ENCODE results near the gene EIF3D. TPM values are rescaled to one million over a fixed set of nuclear protein-coding genes. Genes with fewer than 3 reads are reported as not detected.

EIF3D gene
- total and polyA plus RNA-seq, 9 of the 15 experiments (the other 6 are each of a cell fraction or from before 2014, with no cell fraction given) = 191 to 422 (median 279) TPM

GRCh38 chr22:36541831-36542411 lies 13.0 kb upstream of the EIF3D start:
- peaks cover 0 to 15% of the 10 kb centered on the region in 2 experiments; a peak in 3 of 5 replicates for H3K4me1 ChIP-seq (replicated peaks in 1 of 2; ENCODE audit: control insufficient read depth in 2 of 2, insufficient read depth in 2 of 2, low read length in 2 of 2)
- H2AFZ ChIP-seq (ENCODE audit: low read depth, low read length) = peak overlapping the region; percentile 59
- no peaks in the 10 kb centered on the region for H3K36me3 ChIP-seq (ENCODE audit: control insufficient read depth, insufficient read depth, low read length)
- no peaks in the 10 kb centered on the region for H3K9me3 ChIP-seq (replicated peaks; ENCODE audit: control insufficient read depth, insufficient read depth, low read depth, low read length)
- peak; percentile 44 for ATAC-seq
- H3K27ac ChIP-seq (ENCODE audit: extremely low read depth, low read depth, low read length) = no peak overlapping the region; the same call in 2 of the 3 replicates
- H3K27me3 ChIP-seq (ENCODE audit: control insufficient read depth in 2 of 2, insufficient read depth in 2 of 2, low read length in 2 of 2) = no peaks in the 10 kb centered on the region
- H3K9ac ChIP-seq (ENCODE audit: insufficient read depth in 1 of 2, low read depth in 2 of 2, low read length in 2 of 2) = no peak overlapping the region
- peak; percentile 85 for FAIRE-seq
- ChIA-PET POLR2A (interaction anchor here (2.2 kb wide), 1 partner anchor 12 kb away, joined by 11 read pairs; the partner anchor contains the start of gene EIF3D), CTCF (ENCODE audit: low intra/inter-chr PET ratio) (no interaction called here)
- no peaks in the 10 kb centered on the region for H3K9me1 ChIP-seq (ENCODE audit: control insufficient read depth, insufficient read depth, low read length)
- no TSS peak for BruUV-seq (replicated peaks)
- H3K4me2 ChIP-seq (ENCODE audit: insufficient read depth, low read length) = peak overlapping the region; percentile 60; the same call in 1 of the 2 replicates
- WGBS (ENCODE audit: insufficient coverage, low coverage, missing lambda C conversion rate) = 11% methylated on average over 9 of the region's 9 CpGs
- DNase-seq (ENCODE audit: extremely low read depth in 1 of 4, low spot score in 3 of 4) = peak in 2 of 4 experiments; percentile 56 to 74
- no peaks in the 10 kb centered on the region for H3K79me2 ChIP-seq (ENCODE audit: control insufficient read depth, insufficient read depth, low read length)
- no peaks in the 10 kb centered on the region for H4K20me1 ChIP-seq (replicated peaks; ENCODE audit: control insufficient read depth, insufficient read depth, low read length)
- H3K4me3 ChIP-seq = no peak overlapping the region
- intact Hi-C loops (cut with micrococcal nuclease) (no loop called here), in situ Hi-C loops (cut with MboI) (loop anchor here (10.0 kb wide), 1 partner anchor 323 kb away; the partner anchor contains the start of gene NCF4)
- no peak for TF ChIP-seq ZBTB33 (CRISPR knock-in tag; IDR thresholded peaks at IDR 0.05)
- peak; percentile 61; the same call in 1 of the 2 replicates for TF ChIP-seq CTBP1 (IDR thresholded peaks at IDR 0.05; ENCODE audit: borderline replicate concordance)
- 0 out of 2 replicates have a peak, but pooled peaks have one; percentile 13 for TF ChIP-seq ETV1 (tag; conservative IDR thresholded peaks at IDR 0.05; ENCODE audit: low read depth)
- TF ChIP-seq ZNF354B (CRISPR knock-in tag; IDR thresholded peaks at IDR 0.05) = no peak
- TF ChIP-seq ZNF785 (CRISPR knock-in tag; IDR thresholded peaks at IDR 0.05) = no peak
- no peak for TF ChIP-seq PHF8 (IDR thresholded peaks at IDR 0.05; ENCODE audit: borderline replicate concordance, low read length)
- TF ChIP-seq SMARCE1 (IDR thresholded peaks at IDR 0.05) = peak; percentile 57; the same call in 1 of the 2 replicates
- TF ChIP-seq CBFA2T3 (IDR thresholded peaks at IDR 0.05) = peak; percentile 52
- peak; percentile 18; the same call in 1 of the 2 replicates for TF ChIP-seq TCF3 (CRISPR knock-in tag; IDR thresholded peaks at IDR 0.05)
- no peak for TF ChIP-seq ZNF277 (CRISPR knock-in tag; IDR thresholded peaks at IDR 0.05; ENCODE audit: borderline replicate concordance)
- TF ChIP-seq ADNP (tag; IDR thresholded peaks at IDR 0.05) = peak; percentile 64; the same call in 1 of the 2 replicates
- TF ChIP-seq L3MBTL2 (IDR thresholded peaks at IDR 0.05) = peak; percentile 35; the same call in 1 of the 2 replicates
- peak; percentile 34; the same call in 1 of the 2 replicates for TF ChIP-seq JUN (IDR thresholded peaks at IDR 0.05; ENCODE audit: borderline replicate concordance, low read depth, low read length)
- TF ChIP-seq JUN (CRISPR knock-in tag; IDR thresholded peaks at IDR 0.05; ENCODE audit: borderline replicate concordance) = no peak
- TF ChIP-seq EP300 (IDR thresholded peaks at IDR 0.05; ENCODE audit: low read length) = peak; percentile 61; the same call in 1 of the 2 replicates
- peak; percentile 63 for TF ChIP-seq ARID1B (IDR thresholded peaks at IDR 0.05)
- peak; percentile 34 for TF ChIP-seq MEIS2 (IDR thresholded peaks at IDR 0.05; ENCODE audit: partially characterized antibody)

All from K562 (cell line).